Endometrium (tissue), 2 donors: ENCODE measurements around the gene ZFP92.
"Not testable (repeated sequence)": the region's sequence is repeated elsewhere in the genome, so short reads cannot be mapped to it uniquely, and the experiment has no call there.

ENCODE experiments used
- FAIRE-seq: peaks from 2 replicates; lab custom pipeline; 2012; peaks lifted over from hg19 to GRCh38; lab: Jason Lieb, UNC
- donor health status: control.
- donor health status: control.

The ZFP92 gene

DNA sequence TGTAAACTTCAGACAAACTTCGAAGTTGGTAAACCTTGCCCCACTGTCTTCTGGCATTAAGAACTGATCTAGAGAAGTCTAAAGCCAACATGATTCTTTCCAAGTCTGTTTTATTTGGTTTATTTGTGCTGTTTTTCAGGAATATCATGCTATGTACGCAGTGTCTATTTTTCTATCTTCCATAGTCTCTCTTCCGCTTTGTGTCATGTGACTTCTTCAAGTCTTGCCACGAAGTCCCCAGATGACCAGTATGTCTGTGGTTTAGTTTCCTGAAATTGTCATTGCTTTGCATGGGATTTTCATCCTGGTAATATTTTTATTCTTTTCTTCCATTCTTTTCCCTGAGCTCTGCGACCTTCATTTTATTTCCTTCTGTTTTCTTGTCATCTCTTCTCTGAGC lies 25.2 kb upstream of the ZFP92 start:
- no peak for FAIRE-seq

GRCh38 chrX:153387345-153387744 lies 23.9 kb upstream of the ZFP92 start:
- FAIRE-seq: no peak

GRCh38 chrX:153387987-153388721 lies 23.1 kb upstream of the ZFP92 start:
- no peak for FAIRE-seq

DNA sequence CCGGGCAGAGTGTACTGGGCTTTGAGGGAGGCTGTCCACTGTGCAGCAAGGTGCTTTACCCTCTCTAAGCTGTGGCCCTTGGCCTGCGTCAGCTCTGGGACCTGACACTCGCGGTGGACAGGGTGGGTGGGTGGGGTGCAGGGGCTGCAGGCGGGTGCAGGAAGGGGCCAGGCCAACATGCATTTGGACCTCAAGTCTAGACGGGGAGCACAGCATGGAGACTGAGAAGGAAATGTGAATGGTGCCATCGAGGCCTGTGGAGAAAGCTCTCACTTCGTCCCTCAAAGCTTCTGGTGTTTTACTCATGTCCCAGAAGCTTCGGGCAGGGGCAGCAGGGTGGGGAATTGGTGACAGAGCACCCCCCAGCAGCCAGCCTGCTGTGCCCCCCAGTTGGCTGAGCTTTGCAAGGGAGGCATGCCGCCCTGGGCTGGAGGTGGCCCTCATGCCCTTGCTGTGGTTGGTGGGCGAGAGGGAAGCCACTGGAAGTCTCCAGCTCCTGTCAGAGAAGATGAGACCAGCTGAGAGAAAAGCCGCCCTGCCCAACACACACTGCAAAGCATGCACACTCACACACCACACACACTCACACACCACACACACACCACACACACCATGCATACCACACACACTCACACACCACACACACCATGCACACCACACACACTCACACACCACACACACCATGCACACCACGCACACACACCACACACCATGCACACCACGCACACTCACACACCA lies 22.4 kb upstream of the ZFP92 start:
- FAIRE-seq: no peak

DNA sequence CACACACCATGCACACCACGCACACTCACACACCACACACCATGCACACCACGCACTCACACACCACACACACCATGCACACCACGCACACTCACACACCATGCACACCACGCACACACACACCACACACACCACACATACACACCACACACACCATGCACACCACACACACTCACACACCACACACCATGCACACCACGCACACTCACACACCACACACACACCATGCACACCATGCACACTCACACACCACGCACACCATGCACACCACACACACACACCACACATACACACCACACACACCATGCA lies 21.9 kb upstream of the ZFP92 start:
- not testable (repeated sequence) for FAIRE-seq

GRCh38 chrX:153392642-153393321 lies 18.5 kb upstream of the ZFP92 start:
- FAIRE-seq: no peak

DNA sequence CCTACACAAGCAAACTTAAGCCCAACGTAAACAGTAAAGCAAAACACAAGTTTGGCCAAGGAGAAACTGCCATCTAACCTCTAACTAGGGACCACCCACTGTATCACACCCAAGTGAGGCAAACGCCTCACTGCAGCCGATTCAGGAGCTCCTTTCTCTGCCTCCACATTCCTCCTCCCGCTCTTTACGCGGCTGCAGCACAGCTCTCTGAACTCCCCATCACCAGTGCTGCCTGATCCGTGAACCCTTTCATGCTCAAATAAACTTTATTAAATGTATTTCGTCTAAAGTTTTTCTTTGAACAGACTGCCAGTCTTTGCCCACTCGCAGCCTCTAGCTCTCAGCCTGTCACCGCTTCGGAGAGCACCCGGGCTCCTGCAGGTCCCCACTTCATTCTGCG lies 16.7 kb upstream of the ZFP92 start:
- FAIRE-seq: no peak

DNA sequence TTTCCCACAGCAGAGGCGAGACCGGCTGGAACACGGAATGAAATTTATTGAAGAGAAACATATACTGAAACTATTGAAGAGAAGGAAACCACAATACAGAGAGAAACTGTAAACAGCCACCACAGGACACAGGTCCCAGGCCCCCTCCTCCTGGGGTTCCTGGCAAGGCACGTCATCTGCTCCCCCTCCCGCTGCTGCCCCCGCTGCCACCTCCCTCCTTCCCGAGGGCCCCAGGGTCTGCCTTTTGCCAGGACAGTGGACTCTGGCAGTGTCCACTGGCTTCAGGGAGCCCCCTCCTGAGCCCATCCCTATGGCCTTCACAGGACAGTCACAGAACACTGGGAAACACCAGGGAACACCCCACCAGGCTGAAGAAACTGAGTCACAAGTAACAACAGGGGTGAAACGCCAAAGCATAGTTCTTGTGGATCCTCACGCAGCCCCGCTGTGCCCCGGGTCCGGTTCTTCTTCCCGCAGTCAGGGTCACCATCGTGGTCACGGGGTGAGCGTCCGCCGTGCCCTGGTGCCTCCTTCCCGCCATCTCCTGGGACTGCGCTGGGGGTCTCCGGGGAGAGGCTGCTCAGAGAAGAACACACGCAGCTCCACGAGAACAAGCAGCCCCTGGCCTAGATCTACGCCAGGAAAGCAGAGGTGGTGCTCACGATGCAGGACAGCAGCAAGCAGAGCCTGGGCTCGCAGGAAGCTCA lies 15.5 kb upstream of the ZFP92 start:
- no peak for FAIRE-seq

DNA sequence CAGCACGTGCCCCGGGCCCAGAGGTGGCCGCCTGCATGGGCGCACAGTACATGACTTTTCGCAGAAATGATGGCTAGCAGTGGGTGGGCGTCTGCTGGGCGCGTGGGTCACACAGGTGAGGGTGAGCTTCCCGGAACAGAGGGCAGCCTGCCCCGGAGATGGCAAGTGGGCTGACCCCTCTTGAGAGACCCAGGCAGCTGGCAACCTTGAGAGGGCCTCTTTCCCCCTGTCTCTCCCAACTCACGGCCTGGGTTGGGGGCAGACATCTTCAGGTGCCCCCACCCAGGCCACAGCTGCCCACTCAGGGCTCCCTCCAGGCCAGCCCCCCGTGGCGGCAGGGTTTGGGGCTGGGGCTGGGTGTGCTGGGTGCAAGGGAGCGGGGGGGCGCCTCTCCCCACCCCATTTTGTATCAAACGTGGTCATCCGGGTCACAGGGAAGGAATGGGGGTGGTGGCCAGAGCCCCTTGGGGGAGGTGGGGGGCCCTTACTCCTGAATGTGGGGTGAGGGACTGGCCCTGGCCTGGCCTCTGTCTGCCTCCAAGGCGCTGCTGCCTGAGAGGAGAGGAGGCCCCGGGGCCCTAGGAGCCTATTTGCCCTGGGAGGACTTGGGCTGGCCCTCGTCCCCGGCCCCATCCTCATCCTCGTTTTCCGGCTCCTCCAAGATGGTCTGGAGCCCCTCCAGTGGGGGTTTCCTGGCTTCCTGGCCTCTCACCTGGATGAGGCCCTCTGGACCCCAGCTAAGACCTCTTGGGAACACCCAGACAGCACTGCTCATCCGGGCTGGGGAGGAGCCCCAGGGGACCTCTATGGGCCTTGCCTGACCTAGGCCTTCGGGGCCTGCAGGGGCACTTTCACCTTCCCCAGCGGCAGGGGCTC lies 14.7 kb upstream of the ZFP92 start:
- FAIRE-seq: no peak

DNA sequence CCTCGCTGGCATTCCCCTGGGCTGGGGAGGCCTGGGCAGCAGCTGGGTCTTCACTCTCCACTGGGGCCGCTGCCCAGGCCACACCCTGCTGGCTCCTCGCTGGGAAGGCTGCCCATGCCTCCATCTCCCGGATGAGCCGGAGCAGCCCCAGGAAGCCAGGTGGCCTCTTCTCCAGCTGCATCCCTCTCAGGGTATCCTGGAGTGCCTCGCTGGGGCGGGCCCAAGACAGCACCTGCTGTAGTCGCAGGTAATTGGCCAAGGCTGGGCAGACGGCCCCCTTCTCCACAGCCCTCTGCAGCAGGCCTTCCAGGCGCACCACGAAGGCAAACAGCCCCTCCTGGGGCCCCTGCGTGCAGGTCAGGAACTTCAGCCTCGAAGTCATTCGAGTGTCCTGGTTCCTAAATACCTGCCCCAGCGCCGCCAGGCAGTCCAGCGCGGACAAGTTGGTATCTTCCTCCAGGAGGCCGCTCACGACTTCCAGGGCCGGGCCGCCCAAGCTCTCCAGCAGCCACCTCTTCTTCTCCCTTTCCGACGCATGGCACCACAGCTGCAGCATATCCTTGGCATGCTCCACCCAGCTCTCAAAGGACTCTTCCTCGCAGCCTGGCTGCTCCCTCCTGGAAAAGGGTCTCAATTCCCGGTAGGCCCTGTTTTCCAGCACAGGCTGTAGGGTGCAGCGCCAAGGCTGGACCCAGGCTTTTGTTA lies 13.9 kb upstream of the ZFP92 start:
- FAIRE-seq: no peak

DNA sequence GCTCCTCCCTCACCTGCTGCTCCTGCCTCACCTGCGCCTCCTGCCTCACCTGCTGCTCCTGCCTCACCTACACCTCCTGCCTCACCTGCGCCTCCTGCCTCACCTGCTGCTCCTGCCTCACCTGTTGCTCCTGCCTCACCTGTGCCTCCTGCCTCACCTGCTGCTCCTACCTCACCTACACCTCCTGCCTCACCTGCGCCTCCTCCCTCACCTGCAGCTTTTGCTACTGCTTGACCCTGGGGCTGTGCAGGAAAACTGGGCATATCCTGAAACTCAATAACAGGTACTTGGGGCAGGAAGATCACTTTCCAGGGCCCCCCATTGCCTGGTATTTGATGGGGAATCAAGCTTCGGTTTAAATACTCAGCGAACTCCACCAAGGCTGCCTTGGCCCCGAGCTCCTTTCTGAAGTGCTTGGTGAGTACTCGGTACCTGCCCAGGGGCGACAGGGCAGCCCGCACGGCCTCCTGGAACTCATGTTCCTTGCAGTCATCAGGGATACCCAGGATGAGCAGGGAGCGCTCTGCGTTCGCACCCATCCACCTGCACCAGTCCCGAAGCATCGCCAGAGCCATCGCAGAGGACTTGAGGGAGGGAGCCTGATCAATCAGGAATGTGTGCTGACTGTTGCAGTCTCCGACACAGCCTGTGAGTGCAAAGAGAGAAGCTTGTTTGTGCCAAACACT lies 12.9 kb upstream of the ZFP92 start:
- no peak for FAIRE-seq

DNA sequence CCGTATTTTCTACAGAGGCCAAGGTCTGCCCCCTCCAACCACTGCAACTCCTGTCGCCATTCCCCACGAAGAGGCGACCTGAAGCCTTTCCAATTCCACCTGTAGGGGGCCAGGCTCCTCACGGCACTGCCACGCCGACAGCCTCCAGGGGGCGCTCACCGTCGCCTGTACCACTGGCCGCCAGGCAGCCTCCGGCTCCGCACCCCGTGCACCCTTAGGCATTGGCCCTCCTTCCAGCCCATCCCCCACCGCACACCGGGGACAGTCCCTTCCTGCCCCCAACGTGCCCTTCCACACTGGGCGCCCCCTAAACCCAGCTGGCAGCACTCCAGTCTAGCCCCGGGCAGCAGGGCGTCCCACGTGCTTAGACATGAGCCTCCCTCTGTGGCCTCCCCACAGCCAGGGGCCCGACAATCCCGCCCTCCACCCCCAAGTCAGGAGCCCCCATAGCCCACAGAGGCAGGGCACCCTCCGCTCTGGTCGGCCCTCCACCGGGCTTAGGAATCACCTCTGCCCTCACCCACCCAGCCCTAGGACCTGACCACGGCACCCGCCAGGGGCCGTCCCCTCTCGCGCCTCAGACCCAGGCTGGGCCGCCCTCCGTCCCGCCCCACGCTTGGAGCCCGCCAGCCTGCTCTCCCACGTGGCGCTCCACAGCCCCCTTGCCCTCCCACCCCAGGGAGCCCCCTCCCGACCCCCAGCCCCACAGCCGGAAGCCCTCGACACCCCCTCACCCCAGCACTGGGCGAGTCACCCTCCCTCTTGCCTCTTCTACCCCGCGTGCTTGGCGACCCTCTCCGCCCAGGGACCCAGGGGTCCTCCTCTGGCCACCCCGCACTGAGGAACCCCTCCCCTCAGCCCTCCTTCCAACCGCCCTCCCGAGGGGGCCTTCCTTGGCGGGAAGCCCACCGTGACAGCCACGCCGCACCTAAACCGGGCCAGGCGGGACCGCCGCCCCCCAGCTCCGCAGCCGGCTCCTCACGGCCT lies 10.8 kb upstream of the ZFP92 start:
- no peak for FAIRE-seq

GRCh38 chrX:153401133-153401764 lies 10.0 kb upstream of the ZFP92 start, which contains the start of gene PNMA6E:
TSS of gene PNMA6E (minus strand) at chrX:153401350. CDS start at chrX:153398849, 2,501 bp downstream.
- FAIRE-seq: no peak

DNA sequence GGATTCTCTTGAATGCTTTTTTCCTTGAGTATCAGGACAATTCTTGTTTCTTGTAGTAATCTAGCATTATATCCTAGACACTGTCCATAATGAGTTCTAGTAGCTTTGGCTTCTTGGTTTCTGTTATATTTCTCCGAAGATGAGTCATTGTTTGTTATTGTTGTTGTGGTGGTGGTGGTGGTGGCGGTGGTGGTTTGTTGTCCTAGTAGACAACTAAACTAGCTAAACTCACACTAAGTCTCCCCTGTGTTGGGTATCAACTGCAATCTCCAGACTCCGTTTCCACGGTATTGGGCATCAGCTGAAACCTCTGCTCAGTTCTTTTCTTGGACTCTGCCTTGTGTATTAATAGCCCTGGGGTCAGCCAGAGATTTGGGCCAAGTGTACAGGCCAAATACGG lies 6.9 kb upstream of the ZFP92 start:
- FAIRE-seq: not testable (repeated sequence)

DNA sequence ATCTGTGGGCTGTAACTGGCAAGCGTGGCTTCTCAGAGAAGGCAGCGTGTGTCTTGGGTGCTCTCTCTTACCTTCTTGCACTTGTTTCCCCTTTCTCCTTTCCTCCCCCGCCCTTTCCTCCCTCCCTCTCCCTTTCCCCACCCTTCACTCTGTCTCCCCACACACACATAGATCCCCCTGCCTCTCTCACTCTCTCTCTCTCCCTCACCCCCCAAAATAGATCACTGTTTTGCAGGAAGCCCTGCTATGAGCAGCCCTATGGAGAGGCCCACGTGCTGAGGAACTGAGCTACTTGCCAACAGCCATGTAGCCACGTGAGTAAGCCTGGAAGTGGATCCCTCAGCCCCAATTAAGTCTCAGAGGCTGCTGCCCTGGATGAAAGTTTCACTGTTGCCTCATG lies 5.8 kb upstream of the ZFP92 start:
- no peak for FAIRE-seq

DNA sequence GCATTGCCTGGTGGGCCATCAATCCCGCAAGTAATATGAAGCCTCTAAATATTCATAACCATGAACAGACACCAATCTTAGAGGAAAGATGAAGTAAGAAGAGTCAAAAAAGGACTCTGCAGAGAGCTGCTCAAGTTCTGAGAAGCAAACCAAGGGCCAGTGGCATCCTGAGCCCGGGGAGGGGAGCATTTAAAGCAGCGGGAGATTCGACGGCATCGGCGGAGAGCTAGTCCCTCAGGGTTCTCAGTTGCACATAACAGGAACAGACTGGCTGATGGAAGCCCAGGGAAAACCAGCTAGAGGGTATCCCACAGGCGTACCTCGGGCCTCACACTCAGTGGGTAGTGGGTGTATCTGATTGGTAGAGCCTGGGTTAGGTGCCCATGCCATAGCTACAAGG lies 5.3 kb upstream of the ZFP92 start:
- no peak for FAIRE-seq

GRCh38 chrX:153406903-153407302 lies 4.4 kb upstream of the ZFP92 start:
- FAIRE-seq: no peak

DNA sequence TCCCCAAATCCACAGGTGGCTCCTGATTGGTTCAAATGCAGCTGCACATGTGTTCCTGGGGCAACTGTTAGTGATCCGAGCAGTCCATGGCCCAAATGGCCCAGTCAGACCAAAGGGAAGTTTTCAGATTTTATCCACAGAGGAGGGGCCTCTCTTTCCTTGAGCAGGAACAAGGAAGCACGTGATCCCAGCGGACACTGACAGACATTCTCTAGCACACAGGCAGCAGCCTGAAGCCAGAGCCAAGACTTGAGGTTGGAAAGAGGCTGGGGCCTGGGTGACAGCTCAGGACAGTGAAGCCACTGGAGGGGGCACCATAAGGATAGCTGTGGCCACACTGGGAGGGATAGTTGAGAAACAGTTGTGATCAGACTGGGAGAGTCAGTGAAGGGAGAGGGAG lies 3.5 kb upstream of the ZFP92 start:
- no peak for FAIRE-seq
